IPS DF 4.7 (cell line): ENCODE data around the gene TAS1R1.

ENCODE experiments used
- DNase-seq: peaks from one replicate; pipeline ENCODE4 v3.0.0-alpha.2; 2013; ENCODE audit warnings: low spot score; ENCODE audit errors: extremely low read depth

TAS1R1 gene

GRCh38 chr1:6628971-6629479 lies 73.9 kb downstream of the TAS1R1 start:
- DNase-seq: no peak
